H1 (cell line): ENCODE data around the gene CES3. TPM values are rescaled to one million over a fixed set of nuclear protein-coding genes. Genes with fewer than 3 reads are reported as not detected.

Experiments
- BRCA1 ChIP-seq: IDR thresholded peaks from 2 replicates; pipeline ENCODE4 v1.6.1; 2012; ENCODE audit warnings: low read depth, low read length, improper control_type of control experiment
- CEBPB ChIP-seq: IDR thresholded peaks from 2 replicates; pipeline ENCODE4 v1.6.1; 2012; ENCODE audit warnings: low read depth, low read length
- CTBP2 ChIP-seq: IDR thresholded peaks from 2 replicates; pipeline ENCODE4 v1.7.0; 2011; ENCODE audit warnings: borderline replicate concordance, mild to moderate bottlenecking, moderate library complexity, mixed read lengths, low read length; ENCODE audit not compliant: insufficient read depth, insufficient read length
- EGR1 ChIP-seq: IDR thresholded peaks from 2 replicates; pipeline ENCODE4 v1.6.1; 2011; ENCODE audit warnings: low read depth, low read length, borderline replicate concordance
- EP300 ChIP-seq, 2 experiments: IDR thresholded peaks; 1 replicate in 1 of 2; 2 replicates in 1 of 2; pipeline ENCODE4 v1.6.1; 2011 to 2012; ENCODE audit warnings: low read depth in 2 of 2, low read length in 2 of 2, mild to moderate bottlenecking in 2 of 2, borderline replicate concordance in 1 of 2, inconsistent platforms in 1 of 2, moderate library complexity in 1 of 2
- HDAC6 ChIP-seq: IDR thresholded peaks from one replicate; pipeline ENCODE4 v1.7.1; 2012; ENCODE audit warnings: low read depth, mild to moderate bottlenecking, inconsistent platforms, low read length, moderate library complexity
- KDM5A ChIP-seq: fragments of 200-600 bp; IDR thresholded peaks from 2 replicates; pipeline ENCODE4 v1.7.1; 2012; ENCODE audit warnings: mild to moderate bottlenecking, low read length, inconsistent platforms, mixed read lengths
- NANOG ChIP-seq: IDR thresholded peaks from 2 replicates; pipeline ENCODE4 v1.6.1; 2011; ENCODE audit warnings: low read length, low read depth, mild to moderate bottlenecking, inconsistent platforms; ENCODE audit not compliant: insufficient read depth, poor library complexity, severe bottlenecking
- SAP30 ChIP-seq: fragments of 300-600 bp; sonication (generic); IDR thresholded peaks from 2 replicates; pipeline ENCODE4 v1.7.1; 2012; ENCODE audit warnings: low read length, moderate library complexity, mild to moderate bottlenecking, inconsistent platforms; ENCODE audit not compliant: insufficient read depth, insufficient replicate concordance
- SRF ChIP-seq: IDR thresholded peaks from 2 replicates; pipeline ENCODE4 v1.6.1; 2011; ENCODE audit warnings: mild to moderate bottlenecking, low read depth, low read length, moderate library complexity
- polyA plus RNA-seq, 7 experiments: library from polyadenylated mRNA; depleted of rRNA in 3 of 7; stranded (reverse) in 5 of 7; unstranded in 2 of 7; fragments of >200 nt in 5 of 7; fragments of 200-250 nt in 2 of 7; gene quantifications; 1 replicate in 5 of 7; 2 replicates in 1 of 7; 4 replicates in 1 of 7; pipeline versions ENCODE4 v1.2.1 to v1.2.3, GENCODE V29; 2011 to 2013; ENCODE audit warnings: missing spikeins in 2 of 7, mixed read lengths in 2 of 7
- total RNA-seq: library from RNA; stranded (reverse); fragmentation: NEBNext Ultra II Directional; extraction: Animal tissue kit (Norgen Biotek cat#: 25700); gene quantifications from 2 replicates; pipeline ENCODE4 v1.2.1, GENCODE V29; 2021

Gene CES3
- total and polyA plus RNA-seq, 2 of the 8 experiments (the other 6 are each of a cell fraction or from before 2014, with no cell fraction given), result 1.6 to 2.2 TPM

GRCh38 chr16:66917741-66918140 lies 43.3 kb upstream of the CES3 start (continued):
- TF ChIP-seq CTBP2 (no peak), CEBPB (no peak), EGR1 (no peak), HDAC6 (no peak), SAP30 (no peak), EP300 (IDR thresholded peaks at IDR 0.05; ENCODE audit: borderline replicate concordance in 1 of 2, low read depth in 2 of 2, low read length in 2 of 2) (no peak), SRF (no peak), BRCA1 (no peak), NANOG (no peak), KDM5A (no peak)
- TF ChIP-seq, all 59 proteins: peak for 0
